Fibroblast of lung (primary cell): Measurements from ENCODE around the gene CCDC74B. TPM values are rescaled to one million over a fixed set of nuclear protein-coding genes. Genes with fewer than 3 reads are reported as not detected.
"Not testable (repeated sequence)": the region's sequence is repeated elsewhere in the genome, so short reads cannot be mapped to it uniquely, and the experiment has no call there.

Experiments
- DNase-seq, 2 donors: peaks; one replicate each; pipeline versions ENCODE4 v3.0.0 to v3.0.0-alpha.2; 2010; ENCODE audit warnings: low read depth in 2 of 2
- H2AFZ ChIP-seq: 2 replicates; pipeline ENCODE4 v1.5.1; 2012; ENCODE audit warnings: low read length, control low read depth, inconsistent platforms
- H3K27ac ChIP-seq: 2 replicates; pipeline ENCODE4 v1.5.1; 2011; ENCODE audit warnings: low read length, control low read depth; ENCODE audit not compliant: insufficient read depth
- H3K27me3 ChIP-seq: 2 replicates; pipeline ENCODE4 v1.5.1; 2011; ENCODE audit warnings: mild to moderate bottlenecking, low read length; ENCODE audit not compliant: control insufficient read depth, insufficient read depth
- H3K36me3 ChIP-seq: 2 replicates; pipeline ENCODE4 v1.5.1; 2011; ENCODE audit warnings: low read length; ENCODE audit not compliant: control insufficient read depth, insufficient read depth
- H3K4me1 ChIP-seq: 2 replicates; pipeline ENCODE4 v1.5.1; 2011; ENCODE audit warnings: low read length; ENCODE audit not compliant: control insufficient read depth, insufficient read depth; ENCODE audit errors: extremely low read depth
- H3K4me2 ChIP-seq: 2 replicates; pipeline ENCODE4 v1.5.1; 2011; ENCODE audit warnings: low read length, control low read depth; ENCODE audit not compliant: insufficient read depth; ENCODE audit errors: extremely low read depth
- H3K4me3 ChIP-seq, 4 experiments: fragments of 200-600 bp in 1 of 4; sonication (generic) in 1 of 4; replicated peaks in 1 of 4; 2 replicates each; pipeline ENCODE4 v1.5.1; 2011 to 2016; ENCODE audit warnings: low read length in 4 of 4, low read depth in 3 of 4, mild to moderate bottlenecking in 3 of 4, control low read depth in 2 of 4, inconsistent platforms in 1 of 4, mixed read lengths in 1 of 4; ENCODE audit not compliant: insufficient read depth in 1 of 4; ENCODE audit errors: control extremely low read depth in 1 of 4
- H3K79me2 ChIP-seq: 2 replicates; pipeline ENCODE4 v1.5.1; 2012; ENCODE audit warnings: mild to moderate bottlenecking, low read length, inconsistent platforms; ENCODE audit not compliant: control insufficient read depth, insufficient read depth
- H3K9ac ChIP-seq: 2 replicates; pipeline ENCODE4 v1.5.1; 2011; ENCODE audit warnings: mild to moderate bottlenecking, low read length, control low read depth; ENCODE audit not compliant: insufficient read depth
- H3K9me3 ChIP-seq: 2 replicates; pipeline ENCODE4 v1.5.1; 2012; ENCODE audit warnings: low read depth, low read length; ENCODE audit not compliant: control insufficient read depth, insufficient read depth
- H4K20me1 ChIP-seq: 2 replicates; pipeline ENCODE4 v1.5.1; 2011; ENCODE audit warnings: low read length; ENCODE audit not compliant: control insufficient read depth, insufficient read depth; ENCODE audit errors: extremely low read depth
- CTCF ChIP-seq, 2 donors: IDR thresholded peaks in 1 of 2; conservative IDR thresholded peaks in 1 of 2; 1 replicate in 1 of 2; 2 replicates in 1 of 2; pipeline ENCODE4 v1.5.1; 2011 to 2012; ENCODE audit warnings: low read length in 2 of 2, control low read depth in 1 of 2, inconsistent platforms in 1 of 2, low read depth in 1 of 2, mild to moderate bottlenecking in 1 of 2
- EZH2 ChIP-seq: IDR thresholded peaks from 2 replicates; pipeline ENCODE4 v1.5.1; 2012; ENCODE audit warnings: low read length, control low read depth, mild to moderate bottlenecking; ENCODE audit errors: missing control alignments
- polyA plus RNA-seq, 2 donors: library from polyadenylated mRNA; depleted of rRNA in 1 of 2; stranded (reverse) in 1 of 2; unstranded in 1 of 2; fragments of >200 nt; gene quantifications; 2 replicates each; pipeline ENCODE4 v1.2.1, GENCODE V29; 2011 to 2012; ENCODE audit warnings: missing spikeins in 1 of 2
- total RNA-seq: library from RNA; depleted of rRNA; stranded (reverse); fragments of >200 nt; gene quantifications from 2 replicates; pipeline ENCODE4 v1.2.1, GENCODE V29; 2014

Gene CCDC74B
- total and polyA plus RNA-seq, 2 donors (not counting 1 experiment from before 2014, with no cell fraction given): 1.8 to 2.0 TPM

- H3K79me2 ChIP-seq: peaks cover 16% of the 10 kb centered on the region
- H3K27me3 ChIP-seq, H2AFZ ChIP-seq, H3K4me2 ChIP-seq, H3K9ac ChIP-seq, H4K20me1 ChIP-seq, H3K27ac ChIP-seq, H3K4me1 ChIP-seq, H3K36me3 ChIP-seq, DNase-seq, H3K9me3 ChIP-seq, H3K4me3 ChIP-seq: not testable (repeated sequence)
Observed at GRCh38 chr2:130187859-130188792, 43.2 kb upstream of the CCDC74B start.

- no peak for TF ChIP-seq EZH2
- TF ChIP-seq CTCF (conservative IDR thresholded peaks at IDR 0.05 in 1 of 2, IDR thresholded peaks at IDR 0.05 in 1 of 2; ENCODE audit: low read depth in 1 of 2, low read length in 2 of 2): no peak
- H3K79me2 ChIP-seq: peaks cover 21% of the 10 kb centered on the region
- no peak overlapping the region for H2AFZ ChIP-seq
- no peaks in the 10 kb centered on the region for H4K20me1 ChIP-seq
- H3K9me3 ChIP-seq: no peaks in the 10 kb centered on the region
- peaks cover 6% of the 10 kb centered on the region for H3K36me3 ChIP-seq
- H3K4me2 ChIP-seq: no peak overlapping the region
- no peak overlapping the region for H3K4me3 ChIP-seq
- H3K9ac ChIP-seq: no peak overlapping the region
- no peaks in the 10 kb centered on the region for H3K4me1 ChIP-seq
- no peak for DNase-seq
- H3K27me3 ChIP-seq: no peaks in the 10 kb centered on the region
- no peak overlapping the region for H3K27ac ChIP-seq
Observed at GRCh38 chr2:130187268-130187667, 42.4 kb upstream of the CCDC74B start.

GRCh38 chr2:130186391-130186790 lies 41.5 kb upstream of the CCDC74B start:
- Histone ChIP-seq H3K9me3 (no peaks in the 10 kb centered on the region), H3K27ac (no peak overlapping the region), H2AFZ (no peak overlapping the region), H3K9ac (no peak overlapping the region), H4K20me1 (no peaks in the 10 kb centered on the region), H3K4me3 (no peak overlapping the region), H3K4me2 (no peak overlapping the region), H3K79me2 (peaks cover 21% of the 10 kb centered on the region), H3K36me3 (peaks cover 6% of the 10 kb centered on the region), H3K4me1 (no peaks in the 10 kb centered on the region), H3K27me3 (no peaks in the 10 kb centered on the region)
- peak in 1 of 2 donors; percentile 14 for DNase-seq
- TF ChIP-seq EZH2 (no peak), CTCF (conservative IDR thresholded peaks at IDR 0.05 in 1 of 2, IDR thresholded peaks at IDR 0.05 in 1 of 2; ENCODE audit: low read depth in 1 of 2, low read length in 2 of 2) (no peak)
